NCI-H2029 (cell line): ENCODE measurements around the gene EIF4ENIF1.
"Not testable (repeated sequence)": the region's sequence is repeated elsewhere in the genome, so short reads cannot be mapped to it uniquely, and the experiment has no call there.

Source experiments
- DNase-seq: peaks from one replicate; lab custom pipeline; 2025; lab: John Stamatoyannopoulos, UW

Gene EIF4ENIF1

DNA sequence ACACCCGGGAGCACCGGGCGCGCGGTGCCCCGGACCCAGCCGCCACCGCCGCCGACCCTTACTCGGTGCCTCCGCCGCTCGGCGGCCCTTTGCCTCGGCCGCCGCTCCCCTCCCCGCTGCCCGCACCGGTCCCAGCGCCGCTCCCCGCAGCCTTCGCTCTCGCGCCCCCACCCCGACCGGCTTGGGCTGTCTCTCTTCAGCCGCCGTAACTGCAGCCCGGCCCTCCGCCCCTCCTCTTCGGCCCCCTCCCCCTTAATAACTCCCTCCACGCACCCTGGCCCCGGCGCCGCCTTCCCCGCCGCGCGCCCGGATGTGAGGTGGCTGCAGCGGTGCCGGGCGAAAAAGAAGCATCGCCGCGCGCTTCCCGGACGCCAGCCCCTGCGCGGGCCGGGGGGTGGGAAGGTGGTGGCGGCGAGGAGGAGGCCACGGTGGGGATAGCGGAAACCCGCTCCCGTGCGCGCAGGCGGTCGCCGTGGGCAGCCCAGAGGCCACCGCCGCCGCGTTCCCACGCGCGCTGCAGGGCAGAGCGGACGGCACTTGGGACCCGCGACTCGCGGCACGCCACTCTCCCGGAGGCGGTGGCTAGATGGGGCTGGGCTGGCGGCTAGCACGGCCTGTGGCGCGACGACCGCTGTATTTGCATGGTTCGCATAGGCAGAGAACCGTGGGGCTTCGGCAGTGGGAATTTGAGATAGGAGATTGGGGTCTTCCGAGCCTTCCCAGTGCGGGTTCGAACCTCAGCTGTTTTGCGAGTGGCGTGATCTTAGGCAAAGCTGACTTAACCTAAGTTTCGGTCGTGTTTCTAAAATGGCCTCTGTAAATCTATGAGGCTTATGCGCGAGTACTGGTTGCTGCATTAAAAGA lies at the start of gene EIF4ENIF1:
EIF4ENIF1 (minus strand) TSS at position 211 of the 864 bp plus-strand sequence. CDS start 1,124 bp downstream, outside the sequence.
- DNase-seq = peak; percentile 65

GRCh38 chr22:31538815-31539214 lies 49.2 kb upstream of the EIF4ENIF1 start:
- DNase-seq = no peak

- DNase-seq = no peak
Measured at GRCh38 chr22:31537019-31537535, 47.4 kb upstream of the EIF4ENIF1 start.

- no peak for DNase-seq
Measured at GRCh38 chr22:31533374-31533773, 43.7 kb upstream of the EIF4ENIF1 start.

DNA sequence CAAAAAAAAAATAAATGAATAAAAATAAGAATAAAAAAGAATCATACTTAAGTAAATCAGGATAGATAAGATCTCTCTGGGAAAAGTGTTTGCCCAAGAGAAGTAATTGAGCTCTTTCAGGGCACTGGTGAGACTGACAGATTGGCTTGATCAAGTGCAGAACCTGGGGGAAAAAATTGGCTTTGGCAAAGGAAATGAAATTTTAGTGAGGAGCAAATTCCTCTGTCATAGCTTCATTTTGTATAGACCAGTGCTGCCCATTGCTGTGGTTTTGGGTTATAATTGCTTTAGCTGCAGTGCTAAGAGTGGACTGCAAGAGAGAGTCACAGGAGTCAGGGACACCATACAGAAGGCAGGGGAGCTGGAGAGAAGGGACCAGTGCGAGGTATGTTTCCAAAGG lies 42.4 kb upstream of the EIF4ENIF1 start:
- DNase-seq = no peak

GRCh38 chr22:31530823-31531195 lies 41.2 kb upstream of the EIF4ENIF1 start:
- DNase-seq = no peak

DNA sequence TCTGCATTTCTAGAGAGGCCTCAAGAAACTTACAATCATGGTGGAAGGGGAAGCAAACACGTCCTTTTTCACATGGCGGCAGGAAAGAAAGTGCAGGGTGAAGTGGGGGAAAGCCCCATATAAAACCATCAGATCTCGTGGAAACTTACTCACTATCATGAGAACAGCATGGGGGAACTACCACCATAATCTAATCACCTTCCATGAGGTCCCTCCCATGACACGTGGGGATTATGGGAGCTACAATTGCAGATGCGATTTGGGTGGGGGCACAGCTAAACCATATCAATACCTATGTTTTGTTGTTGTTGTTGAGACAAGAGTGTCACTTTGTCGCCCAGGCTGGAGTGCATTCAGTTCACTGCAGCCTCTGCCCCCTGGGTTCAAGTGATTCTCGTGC lies 36.6 kb upstream of the EIF4ENIF1 start:
- no peak for DNase-seq

DNA sequence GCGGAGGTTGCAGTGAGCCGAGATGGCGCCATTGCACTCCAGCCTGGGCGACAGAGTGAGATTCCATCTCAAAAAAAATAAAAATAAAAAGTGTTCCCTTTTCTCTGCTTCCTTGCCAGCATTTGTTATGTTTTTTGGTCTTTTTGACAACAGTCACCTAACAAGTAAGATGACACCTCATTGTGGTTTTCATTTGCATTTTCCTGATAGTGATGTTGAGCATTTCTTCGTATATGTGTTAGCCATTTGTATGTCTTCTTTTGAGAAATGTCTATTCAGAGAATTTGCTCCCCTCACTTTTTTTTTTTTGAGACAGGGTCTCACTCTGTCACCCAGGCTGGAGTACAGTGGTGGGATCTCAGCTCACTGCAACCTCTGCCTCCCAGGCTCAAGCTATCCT lies 34.5 kb upstream of the EIF4ENIF1 start:
- not testable (repeated sequence) for DNase-seq

- no peak for DNase-seq
Measured at GRCh38 chr22:31520051-31520450, 30.4 kb upstream of the EIF4ENIF1 start.

DNA sequence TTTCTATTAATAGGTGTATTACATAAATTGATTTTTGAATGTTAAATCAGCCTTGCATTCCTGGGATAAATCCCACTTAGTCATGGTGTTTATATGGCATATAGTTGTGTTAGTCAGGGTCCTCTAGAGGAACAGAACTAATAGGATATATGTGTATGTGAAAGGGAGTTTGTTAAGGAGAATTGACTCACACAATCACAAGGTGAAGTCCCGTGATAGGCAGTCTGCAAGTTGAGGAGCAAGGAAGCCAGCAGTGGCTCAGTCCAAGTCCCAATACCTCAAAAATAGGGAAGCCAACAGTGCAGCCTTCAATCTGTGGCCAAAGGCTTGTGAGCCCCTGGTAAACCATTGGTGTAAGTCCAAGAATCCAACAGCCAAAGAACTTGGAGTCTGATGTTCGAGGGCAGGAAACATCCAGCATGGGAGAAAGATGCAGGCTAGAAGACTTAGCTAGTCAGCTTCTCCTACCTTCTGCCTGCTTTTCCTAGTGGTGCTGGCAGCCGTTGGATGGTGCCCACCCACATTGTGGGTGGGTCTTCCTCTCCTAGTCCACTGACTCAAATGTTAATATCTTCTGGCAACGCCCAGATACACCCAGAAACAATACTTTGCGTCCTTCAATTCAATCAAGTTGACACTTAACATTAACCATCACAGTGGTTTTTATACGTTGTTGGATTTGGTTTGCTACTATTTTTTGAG lies 19.6 kb upstream of the EIF4ENIF1 start:
- DNase-seq = no peak

GRCh38 chr22:31508536-31508935 lies 18.9 kb upstream of the EIF4ENIF1 start:
- DNase-seq = no peak

- not testable (repeated sequence) for DNase-seq
Measured at GRCh38 chr22:31507517-31507916, 17.9 kb upstream of the EIF4ENIF1 start.

- DNase-seq = no peak
Measured at GRCh38 chr22:31504282-31504681, 14.6 kb upstream of the EIF4ENIF1 start.

DNA sequence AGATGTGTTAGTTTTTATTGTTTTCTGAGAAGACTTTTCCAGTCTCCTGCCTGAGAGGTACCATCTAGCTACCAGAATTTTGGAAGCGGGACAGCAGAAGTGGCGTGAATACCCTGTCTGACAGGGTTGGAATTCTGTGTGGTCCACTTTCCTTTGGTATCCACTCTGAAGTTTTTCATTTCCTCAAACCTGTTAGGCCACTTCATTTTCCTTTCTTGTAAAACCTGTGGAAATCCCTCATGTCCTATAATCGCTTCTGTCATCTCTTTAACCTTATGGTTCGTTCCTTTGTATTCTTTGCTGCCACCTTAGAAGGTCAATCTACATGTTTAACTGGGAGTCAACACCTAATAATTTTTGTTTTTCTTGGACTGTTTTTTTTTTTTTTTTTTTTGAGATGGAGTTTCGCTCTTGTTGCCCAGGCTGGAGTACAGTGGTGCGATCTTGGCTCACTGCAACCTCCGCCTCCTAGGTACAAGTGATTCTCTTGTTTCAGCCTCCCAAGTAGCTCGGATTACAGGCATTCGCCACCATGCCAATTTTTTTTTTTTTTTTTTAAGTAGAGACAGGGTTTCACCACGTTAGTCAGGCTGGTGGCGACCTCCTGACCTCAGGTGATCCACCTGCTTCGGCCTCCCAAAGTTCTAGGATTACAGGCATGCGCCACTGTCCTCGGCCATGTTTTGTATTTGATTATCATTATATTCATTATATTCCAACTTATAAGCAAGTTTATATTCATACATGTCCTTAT lies 13.7 kb upstream of the EIF4ENIF1 start:
- peak; percentile 46 for DNase-seq

- no peak for DNase-seq
Measured at GRCh38 chr22:31501738-31502137, 12.1 kb upstream of the EIF4ENIF1 start.

DNA sequence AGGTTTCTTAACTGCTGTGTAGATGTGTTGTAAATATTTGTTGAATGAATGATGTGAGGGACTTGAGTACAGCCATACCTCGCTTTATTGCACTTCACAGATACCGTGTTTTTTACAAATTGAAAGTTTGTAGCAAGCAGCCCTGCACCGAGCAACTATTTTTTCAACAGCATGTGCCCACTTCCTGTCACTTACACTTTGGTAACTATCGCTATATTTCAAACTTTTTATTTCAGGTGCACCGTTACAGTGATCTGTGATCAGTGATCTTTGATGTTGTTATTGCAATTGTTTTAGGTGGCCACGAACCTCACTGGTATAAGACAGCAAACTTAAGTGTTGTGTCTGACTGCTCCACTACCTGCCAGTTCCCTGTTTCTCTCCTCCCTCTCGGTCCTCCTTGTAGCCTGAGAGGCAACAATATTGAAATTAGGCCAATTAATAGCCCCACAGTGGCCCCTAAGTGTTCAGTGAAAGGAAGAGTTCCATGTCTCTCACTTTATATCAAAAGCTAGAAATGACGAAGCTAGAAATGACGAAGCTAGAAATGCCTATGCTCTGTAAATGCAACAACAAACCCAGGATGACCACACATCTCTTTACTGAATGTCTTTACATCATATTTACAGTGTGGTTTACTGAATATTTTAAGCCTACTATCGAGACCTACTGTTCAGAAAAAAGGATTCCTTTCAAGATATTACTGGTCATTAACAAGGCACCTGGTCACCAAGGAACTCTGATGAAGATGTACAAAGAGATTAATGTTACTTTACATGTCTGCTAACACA lies 7.7 kb upstream of the EIF4ENIF1 start:
- no peak for DNase-seq

DNA sequence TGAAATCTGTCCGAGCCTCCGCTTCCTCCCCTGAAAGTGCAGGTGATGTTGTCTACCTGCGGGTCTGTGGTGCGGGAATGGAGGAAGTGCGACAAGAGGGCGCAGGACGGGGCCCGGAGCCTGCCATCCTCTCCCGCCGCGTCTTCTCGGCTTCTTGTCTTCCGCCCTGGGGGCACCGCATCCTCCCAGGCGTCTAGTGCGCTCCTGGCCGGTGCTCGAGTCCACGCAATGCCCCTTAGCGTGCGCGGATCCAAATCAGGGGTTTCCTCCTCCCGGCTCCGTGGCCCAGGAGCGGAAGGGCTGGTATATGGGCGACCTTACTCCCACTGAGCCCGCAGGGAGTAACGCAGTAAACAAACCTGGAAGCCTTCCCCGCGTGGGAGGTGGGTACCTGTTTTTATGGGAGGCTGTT lies 7.1 kb upstream of the EIF4ENIF1 start:
- DNase-seq = no peak

- DNase-seq = peak; percentile 75
Measured at GRCh38 chr22:31496007-31496734, 6.5 kb upstream of the EIF4ENIF1 start, which contains the start of gene SFI1. SFI1 (plus strand) TSS chr22:31496536; CDS start chr22:31508285, 11,749 bp downstream.

DNA sequence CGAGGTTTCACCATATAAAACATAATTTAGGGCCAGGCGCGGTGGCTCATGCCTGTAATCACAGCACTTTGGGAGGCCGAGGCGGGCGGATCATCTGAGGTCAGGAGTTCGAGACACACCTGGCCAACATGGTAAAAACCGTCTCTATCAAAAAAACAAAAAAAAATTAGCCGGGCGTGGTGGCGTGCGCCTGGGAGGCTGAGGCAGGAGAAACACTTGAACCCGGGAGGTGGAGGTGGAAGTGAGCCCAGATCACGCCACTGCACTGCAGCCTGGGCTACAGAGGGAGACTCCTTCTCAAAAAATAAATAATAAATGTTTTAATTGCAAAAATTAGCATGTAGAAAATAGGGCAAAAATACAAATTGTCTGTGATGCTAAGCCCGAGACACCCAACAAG lies 5.7 kb upstream of the EIF4ENIF1 start:
- DNase-seq = no peak

DNA sequence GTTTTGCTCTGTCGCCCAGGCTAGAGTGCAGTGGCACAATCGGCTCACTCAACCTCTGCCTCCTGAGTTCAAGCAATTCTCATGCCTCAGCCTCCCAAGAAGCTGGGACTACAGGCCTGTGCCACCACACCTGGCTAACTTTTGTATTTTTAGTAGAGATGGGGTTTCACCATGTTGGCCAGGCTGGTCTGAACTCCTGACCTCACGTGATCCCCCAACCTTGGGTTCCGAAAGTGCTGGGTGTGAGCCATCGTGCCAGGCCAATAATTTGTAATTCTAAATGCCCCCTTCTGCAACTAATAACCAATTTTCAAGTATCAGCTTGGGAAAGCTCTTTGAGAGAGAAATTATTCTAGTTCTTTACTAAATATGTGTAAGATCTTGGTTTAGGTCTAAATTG lies 3.7 kb upstream of the EIF4ENIF1 start:
- not testable (repeated sequence) for DNase-seq

GRCh38 chr22:31492151-31492550 lies 2.5 kb upstream of the EIF4ENIF1 start:
- no peak for DNase-seq
